CD4-positive, alpha-beta T cell treated with Interleukin-4 for 4 hours (primary cell): ENCODE results near the gene PPP1R18.

Source experiments
- DNase-seq: peaks from one replicate; pipeline ENCODE4 v3.0.0-alpha.2; 2020

PPP1R18 gene

DNA sequence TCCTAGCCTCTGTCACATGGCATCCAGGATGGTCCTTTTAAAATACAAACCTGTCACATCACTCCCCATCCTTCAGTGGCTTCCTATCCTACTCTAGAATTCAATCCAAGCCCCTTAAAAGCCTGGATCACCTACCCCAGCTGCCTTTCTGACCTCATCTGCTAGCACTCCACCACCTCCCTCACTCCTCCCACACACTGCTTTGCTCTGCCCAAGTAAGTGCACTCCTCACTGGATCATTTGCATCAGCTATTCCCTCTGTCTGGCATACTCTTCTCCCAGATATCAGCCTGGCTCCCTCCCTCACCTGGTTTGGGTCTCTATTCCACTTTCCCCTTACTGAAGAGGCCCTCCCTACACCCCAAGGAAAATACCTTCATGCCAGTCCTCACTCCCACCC lies 29.0 kb downstream of the PPP1R18 start:
- no peak for DNase-seq

DNA sequence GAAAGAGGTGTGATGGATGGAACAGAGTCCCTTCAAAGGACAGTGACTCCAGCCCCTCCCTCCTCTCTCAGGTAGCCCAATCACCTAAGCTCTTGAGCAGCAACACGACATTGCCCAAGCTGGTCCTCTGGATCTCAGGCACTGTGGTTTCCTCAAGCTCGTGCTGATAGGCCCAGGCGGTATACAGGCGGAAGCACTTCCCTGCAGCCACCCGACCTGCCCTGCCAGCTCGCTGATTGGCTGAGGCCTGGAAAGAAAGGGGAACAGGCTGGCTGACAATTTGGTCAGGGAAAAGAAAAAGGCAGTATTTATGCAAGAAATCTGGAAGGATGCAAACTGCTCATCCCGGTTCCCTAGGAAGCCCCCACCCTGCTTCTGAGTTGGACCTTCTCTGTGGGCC lies 29.9 kb downstream of the PPP1R18 start:
- peak; percentile 5 for DNase-seq

DNA sequence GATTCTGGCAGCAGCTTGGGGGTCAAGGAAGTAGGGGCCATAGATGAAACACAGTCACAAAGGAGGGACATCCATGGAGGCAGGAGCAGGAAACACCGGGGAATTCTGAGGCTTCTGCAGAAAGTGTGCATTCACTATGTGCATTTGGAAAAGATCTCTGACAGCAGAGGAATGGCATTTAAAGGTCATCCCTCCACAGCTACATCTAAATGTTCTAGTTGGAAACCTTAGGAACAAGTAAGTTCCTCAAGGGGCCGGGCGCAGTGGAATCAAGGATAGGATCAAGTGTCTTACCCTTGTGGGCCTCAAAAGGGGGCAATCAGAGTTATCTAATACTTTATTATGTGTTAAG lies 30.7 kb downstream of the PPP1R18 start:
- no peak for DNase-seq

DNA sequence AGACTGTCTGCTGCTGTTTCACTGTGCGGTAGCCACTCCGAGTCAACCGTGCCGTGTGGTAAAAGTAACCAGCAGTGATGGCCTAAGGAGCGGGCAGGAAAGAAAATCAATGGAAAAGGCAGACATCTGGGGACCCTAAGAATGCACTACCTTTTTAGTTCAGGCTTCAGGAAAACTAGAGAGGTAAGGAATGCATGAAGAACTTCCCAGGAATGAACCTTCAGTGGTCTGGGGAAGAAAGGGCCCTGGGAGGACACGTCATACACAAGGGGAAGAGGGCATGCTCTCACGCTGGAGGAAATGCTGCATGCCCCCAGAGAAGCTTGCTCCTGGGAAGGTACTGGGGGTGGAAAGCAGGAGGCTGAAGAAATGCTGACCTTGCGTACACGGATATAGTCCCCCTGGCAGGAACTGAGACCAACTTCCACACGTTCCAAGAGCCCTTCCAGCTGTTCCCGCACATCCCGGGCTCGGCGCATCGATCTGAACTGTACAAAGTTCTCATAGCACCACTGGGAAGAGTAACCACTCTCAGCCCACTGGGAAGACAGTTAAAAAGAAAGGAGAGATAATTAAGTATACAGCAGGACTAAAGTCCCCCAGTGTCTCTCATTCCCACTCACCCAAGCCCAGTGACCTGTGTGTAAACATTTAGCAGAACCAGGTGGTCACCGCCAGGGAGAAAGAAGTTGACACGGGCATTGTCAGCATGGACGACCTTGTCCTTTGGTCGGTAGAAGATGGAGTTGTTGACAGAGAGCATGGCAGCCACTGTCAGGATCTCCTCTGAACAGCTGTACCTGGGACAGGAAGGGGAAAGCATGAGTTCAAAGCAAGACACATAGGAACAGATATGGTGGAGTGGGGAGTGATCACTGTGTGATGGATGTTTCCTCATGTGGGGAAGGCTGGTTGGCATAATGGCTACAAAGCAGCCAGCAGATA lies 31.4 kb downstream of the PPP1R18 start:
- DNase-seq, result no peak

DNA sequence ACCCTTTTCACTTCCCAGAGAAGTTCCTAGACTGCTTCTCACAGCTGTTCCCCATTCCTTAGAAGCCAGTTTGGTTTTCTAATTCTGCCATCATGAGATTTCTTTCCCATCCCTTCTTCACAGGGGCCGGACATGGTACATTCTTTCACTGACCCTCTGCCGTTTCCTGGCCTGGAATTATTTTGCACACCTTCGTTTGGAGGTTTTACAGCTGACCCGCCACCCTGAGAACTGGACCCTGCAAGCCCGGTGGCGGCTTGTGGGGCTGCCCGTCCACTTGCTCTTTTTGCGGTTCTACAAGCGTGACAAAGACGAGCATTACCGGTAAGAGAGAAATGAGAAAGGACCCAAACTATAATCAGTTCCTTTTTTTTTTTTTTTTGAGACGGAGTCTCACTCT lies 35.3 kb downstream of the PPP1R18 start:
- no peak for DNase-seq

DNA sequence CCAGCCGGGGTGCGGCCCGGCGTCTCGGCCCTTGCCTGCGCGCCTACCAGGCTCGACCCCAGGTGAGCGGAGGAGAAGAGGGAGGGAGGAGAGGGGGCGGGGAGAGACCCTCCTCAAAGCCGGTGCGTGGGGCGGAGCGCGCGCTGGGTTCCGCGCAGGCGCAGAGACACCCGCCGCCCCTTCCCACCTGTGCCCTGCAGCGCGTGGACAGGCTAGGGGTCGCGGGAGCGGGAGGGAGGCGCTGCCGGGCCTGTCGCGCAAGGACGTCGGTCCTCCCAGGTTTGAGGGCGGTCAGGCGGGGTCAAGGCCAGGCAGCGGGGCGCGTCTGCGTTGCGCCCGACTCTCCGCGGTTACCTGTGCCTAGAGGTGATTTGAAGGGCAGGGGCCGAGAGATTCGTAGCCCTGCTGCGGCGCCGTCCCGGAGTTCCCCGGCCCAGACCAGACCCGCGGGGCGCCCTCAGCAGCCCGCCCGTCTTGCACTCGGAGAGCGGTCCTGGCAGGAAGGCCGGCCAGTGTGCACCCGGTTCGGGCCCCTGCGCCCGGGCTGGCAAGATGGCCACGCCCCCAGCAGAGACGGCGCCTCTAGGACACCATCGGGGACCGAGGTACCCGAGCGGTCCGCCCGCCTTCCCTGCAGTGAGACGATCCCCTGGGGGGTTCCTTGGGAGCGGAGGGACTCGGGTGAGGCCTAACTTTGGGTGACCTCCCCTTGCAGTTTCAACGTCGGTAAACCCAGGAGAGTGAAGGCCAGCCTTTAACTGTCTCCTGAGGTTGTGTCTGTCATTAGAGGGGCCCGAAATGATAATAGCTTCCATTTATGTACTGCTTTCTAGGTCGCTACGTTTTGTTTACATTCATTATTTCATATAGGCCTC lies 39.0 kb downstream of the PPP1R18 start:
- DNase-seq, result peak; percentile 62

DNA sequence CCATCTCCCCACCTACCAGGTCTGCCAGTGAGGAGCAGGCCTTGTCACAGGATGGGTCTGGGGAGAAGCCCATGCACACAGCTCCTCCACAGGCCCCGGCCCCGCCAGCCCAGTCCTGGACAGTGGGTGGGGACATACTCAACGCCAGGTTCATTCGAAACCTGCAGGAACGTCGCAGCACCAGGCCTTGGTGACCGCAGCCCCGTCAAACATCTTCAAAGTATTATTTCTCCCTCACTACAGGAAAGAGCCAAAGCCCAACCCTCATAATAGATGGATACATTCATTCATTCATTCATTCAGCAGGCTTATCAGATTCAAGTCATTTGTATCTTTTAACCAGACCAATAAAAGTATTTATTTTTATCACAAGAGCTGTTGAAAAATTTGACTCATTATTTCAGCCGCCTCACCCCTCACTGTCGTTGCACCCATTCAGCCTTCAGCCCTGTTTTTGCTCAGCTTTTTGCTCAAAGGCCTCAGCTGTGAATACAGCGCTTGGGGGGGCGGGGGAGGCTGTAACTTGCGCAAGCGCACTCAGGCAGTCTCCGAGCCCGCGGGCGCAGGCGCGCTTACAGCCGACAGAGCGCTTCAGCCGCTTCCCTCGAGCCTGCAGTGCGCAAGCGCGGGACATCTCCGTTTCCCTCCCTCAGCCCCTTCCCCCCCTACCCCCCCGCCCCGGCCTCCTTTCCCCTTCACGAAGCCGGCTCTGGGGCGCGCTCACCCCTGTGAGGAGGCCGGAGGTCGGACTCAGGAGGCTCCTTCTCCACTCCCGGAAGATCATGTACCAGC lies 39.8 kb downstream of the PPP1R18 start, which contains the start of gene C6orf136:
Gene C6orf136, plus strand, starts transcription at position 684 of the 792 bp plus-strand sequence. Its CDS starts 99 bp downstream, at position 783.
- DNase-seq, result peak; percentile 95

DNA sequence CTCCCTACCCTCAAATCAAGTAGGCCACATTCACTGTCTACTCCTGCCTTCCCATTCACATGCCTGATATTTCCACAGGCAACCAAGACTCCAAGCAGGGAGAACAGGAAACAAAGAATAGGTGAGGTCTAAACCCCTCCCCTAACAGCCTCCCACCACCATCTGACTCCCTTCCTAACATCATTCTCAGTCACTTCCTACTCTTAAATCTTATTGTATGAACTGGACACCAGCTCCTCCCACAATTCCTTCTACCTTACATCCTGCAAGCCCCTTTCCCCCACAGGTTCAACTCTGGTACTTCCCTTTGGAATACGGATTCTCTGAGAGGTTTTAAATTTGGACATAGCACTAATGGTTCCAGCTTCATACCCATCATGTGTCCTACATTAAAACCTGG lies 40.5 kb downstream of the PPP1R18 start:
- DNase-seq, result no peak

DNA sequence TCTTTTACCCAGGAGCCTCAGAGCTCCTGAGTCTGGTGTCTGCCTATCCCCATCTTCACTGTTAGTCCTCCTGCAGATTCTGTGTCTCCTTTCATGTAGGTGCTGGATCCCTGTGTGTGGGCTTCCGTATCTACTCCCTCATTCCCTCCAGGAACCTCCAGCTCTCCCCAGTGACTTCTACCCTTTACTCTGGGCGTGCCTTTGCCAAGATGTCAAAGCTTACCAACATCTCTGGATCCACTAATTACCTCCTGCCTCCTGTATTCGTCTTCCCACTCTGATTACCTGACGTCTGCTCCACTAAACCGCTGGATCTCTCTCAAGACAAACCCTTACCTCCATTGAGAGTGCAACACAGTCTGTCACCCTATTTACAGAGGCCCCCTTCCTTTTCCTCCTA lies 41.7 kb downstream of the PPP1R18 start:
- no peak for DNase-seq

DNA sequence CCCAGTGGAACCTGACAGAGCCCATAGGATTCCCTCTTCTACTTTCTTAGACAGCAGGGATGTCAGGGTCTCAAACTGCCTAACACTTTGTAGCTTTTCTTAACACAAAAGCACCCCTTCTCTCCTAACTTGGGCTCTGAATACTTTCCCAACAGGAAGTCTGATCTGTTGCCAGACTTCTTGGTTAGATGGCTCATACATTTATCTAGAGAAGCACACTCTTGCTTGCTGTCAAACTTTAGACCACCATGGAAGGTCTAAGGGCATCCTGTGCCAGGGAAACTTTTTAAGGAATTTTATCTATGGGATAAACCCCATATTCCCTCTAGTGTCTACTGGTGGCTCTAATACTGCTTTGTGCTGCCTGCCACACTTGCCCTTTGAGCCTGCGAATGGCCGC lies 42.8 kb downstream of the PPP1R18 start:
- no peak for DNase-seq

DNA sequence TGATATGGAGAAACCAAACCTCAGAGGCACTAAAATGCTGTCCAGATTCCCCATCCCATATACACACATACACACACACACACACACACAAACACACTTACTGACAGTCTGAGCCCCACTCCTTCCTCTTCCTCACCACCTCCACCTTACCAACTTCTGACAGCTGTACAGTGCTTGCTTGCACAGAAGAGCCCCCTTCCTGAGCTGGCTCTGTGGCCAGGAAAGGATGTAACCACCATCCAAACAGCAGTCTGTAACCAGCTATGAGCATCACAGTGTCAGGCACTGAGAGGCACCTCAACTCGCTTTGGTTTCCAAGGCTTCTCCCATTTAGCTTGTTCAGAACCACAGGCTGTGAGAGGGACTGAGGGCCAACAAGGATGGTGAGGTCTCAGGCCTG lies 45.4 kb downstream of the PPP1R18 start:
- no peak for DNase-seq

DNA sequence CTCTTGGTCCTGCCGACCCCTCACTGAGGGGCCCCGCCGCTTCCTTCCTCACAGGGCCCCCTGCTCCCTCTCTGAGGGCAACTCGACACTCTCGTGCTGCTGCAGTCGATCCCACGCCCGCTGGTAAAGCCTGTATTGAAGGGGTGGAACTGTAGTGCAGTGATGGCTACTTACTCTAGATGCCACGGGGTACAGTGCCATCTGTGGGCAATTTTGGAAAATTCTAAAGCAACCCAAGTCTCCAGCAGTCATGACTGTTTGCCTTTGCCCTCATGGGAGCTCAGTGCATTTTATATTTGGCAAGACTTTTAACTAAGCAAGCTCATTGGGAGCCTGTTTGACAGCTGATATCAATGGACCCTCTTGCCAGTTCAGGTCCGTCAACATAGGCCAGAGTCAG lies 46.0 kb downstream of the PPP1R18 start:
- DNase-seq, result no peak

DNA sequence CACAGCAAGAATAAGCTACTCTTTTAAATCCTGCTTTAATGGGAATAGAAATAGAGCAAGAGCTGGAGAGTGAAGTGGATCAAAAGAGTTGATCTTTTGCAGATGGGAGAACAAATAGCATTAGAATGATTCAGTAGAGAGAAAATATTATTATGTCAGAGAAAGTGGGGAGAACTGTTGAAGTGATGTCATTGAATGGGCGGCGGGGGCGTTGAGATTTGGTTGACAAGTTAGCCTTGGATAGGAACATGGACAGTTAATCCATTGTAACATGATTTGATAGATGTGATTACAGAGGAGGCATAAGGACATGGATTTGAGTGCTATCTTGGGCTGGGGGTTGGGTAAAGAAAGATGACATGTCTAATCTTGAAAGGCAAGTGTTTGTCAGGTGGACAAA lies 50.6 kb downstream of the PPP1R18 start:
- DNase-seq, result no peak

DNA sequence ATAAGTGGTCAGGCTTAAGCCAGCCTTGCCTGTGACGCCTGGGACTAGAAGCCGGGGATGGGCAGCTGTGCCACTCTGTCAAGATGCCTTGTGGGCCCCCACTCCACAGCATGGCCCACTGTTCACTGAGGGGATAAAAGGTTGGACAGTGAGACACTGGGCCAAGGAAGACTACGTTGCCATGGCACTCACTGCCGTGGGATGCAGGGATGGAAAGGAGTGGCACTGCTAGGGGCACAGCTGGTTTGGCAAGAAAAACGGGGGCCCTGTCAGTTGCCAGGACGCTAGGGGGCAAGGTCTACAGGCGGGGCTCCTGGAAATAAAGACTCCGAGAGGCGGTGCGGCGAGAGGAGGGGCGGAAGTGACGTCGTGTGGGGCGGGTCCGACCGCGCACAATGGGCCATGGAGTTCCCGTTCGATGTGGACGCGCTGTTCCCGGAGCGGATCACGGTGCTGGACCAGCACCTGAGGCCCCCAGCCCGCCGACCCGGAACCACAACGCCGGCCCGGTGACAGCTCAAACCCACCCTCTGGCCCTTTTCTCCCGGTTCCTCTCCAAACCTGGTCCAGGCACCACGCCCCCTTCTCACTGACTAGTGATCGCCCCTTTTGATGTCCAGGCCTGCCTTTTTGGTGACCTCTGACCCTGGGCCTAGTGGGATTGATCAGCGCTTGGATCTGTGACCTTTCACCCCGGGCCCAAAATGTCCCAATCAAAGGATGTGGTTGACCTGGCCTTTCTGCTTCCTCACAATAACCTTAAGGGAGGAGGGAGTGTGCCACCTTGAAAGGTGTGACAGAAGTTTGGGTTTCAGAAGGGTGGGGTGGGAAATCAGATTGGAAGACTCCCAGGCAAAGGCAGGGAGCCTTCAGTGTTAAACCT lies 59.7 kb downstream of the PPP1R18 start, which contains the start of gene ATAT1:
Gene ATAT1, plus strand, starts transcription at position 391 of the 883 bp plus-strand sequence.
- peak; percentile 85 for DNase-seq
